ENCODE measurements around the gene NFIX.

Gene NFIX

GRCh38 chr19:13010038-13010991, 15.0 kb downstream of the NFIX start:
- no peak for DNase-seq

- no peak for DNase-seq
Measured at GRCh38 chr19:13010992-13011652, 15.8 kb downstream of the NFIX start.

GRCh38 chr19:13011653-13012389, 16.5 kb downstream of the NFIX start:
- peak; percentile 40 for DNase-seq

GRCh38 chr19:13012390-13012689, 17.1 kb downstream of the NFIX start:
- no peak for DNase-seq

- DNase-seq: peak; percentile 33
Measured at GRCh38 chr19:13012690-13013608, 17.7 kb downstream of the NFIX start.

GRCh38 chr19:13013649-13014048, 18.4 kb downstream of the NFIX start:
- DNase-seq: no peak

- no peak for DNase-seq
Measured at GRCh38 chr19:13014101-13014920, 19.0 kb downstream of the NFIX start.

- no peak for DNase-seq
Measured at GRCh38 chr19:13014921-13015280, 19.6 kb downstream of the NFIX start.

- no peak for DNase-seq
Measured at GRCh38 chr19:13015361-13016223, 20.3 kb downstream of the NFIX start.

GRCh38 chr19:13016245-13016627, 21.0 kb downstream of the NFIX start:
- no peak for DNase-seq

- no peak for DNase-seq
Measured at GRCh38 chr19:13016628-13017305, 21.5 kb downstream of the NFIX start.

- DNase-seq: no peak
Measured at GRCh38 chr19:13017306-13018034, 22.2 kb downstream of the NFIX start.

- DNase-seq: no peak
Measured at GRCh38 chr19:13018035-13018914, 23.0 kb downstream of the NFIX start.

- no peak for DNase-seq
Measured at GRCh38 chr19:13019332-13019731, 24.1 kb downstream of the NFIX start.

- no peak for DNase-seq
Measured at GRCh38 chr19:13020002-13020414, 24.7 kb downstream of the NFIX start.

- DNase-seq: no peak
Measured at GRCh38 chr19:13022111-13022858, 27.0 kb downstream of the NFIX start.

- DNase-seq: no peak
Measured at GRCh38 chr19:13022859-13023636, 27.8 kb downstream of the NFIX start.
